ENCODE data around the gene MINDY4. TPM values are rescaled to one million over a fixed set of nuclear protein-coding genes. Genes with fewer than 3 reads are reported as not detected.

The MINDY4 gene
- total RNA-seq, 1 donor from 2014 or later: 15.6 TPM

GRCh38 chr7:30880125-30880720 is 109.0 kb downstream of the MINDY4 start:
- ATAC-seq (no peak), DNase-seq (ENCODE audit: low spot score) (no peak)
- intact Hi-C loops (cut with DNase I): no loop called here

GRCh38 chr7:30880941-30881340 is 109.7 kb downstream of the MINDY4 start:
- DNase-seq (ENCODE audit: low spot score) (no peak), ATAC-seq (no peak)
- intact Hi-C loops (cut with DNase I): no loop called here

- intact Hi-C loops (cut with DNase I): no loop called here
- ATAC-seq: no peak
- DNase-seq (ENCODE audit: low spot score): no peak
Observed at GRCh38 chr7:30881448-30881847, 110.2 kb downstream of the MINDY4 start.

GRCh38 chr7:30884881-30885280 is 113.7 kb downstream of the MINDY4 start:
- ATAC-seq (no peak), DNase-seq (ENCODE audit: low spot score) (no peak)
- intact Hi-C loops (cut with DNase I): no loop called here

GRCh38 chr7:30886608-30887011 is 115.4 kb downstream of the MINDY4 start:
- intact Hi-C loops (cut with DNase I): no loop called here
- no peak for DNase-seq (ENCODE audit: low spot score)
- ATAC-seq: peak; percentile 86

- DNase-seq (ENCODE audit: low spot score) (no peak), ATAC-seq (peak; percentile 2)
- intact Hi-C loops (cut with DNase I): no loop called here
Observed at GRCh38 chr7:30887464-30887872, 116.3 kb downstream of the MINDY4 start.

- intact Hi-C loops (cut with DNase I): no loop called here
- ATAC-seq: peak; percentile 64
Observed at GRCh38 chr7:30888747-30889146, 117.5 kb downstream of the MINDY4 start.

GRCh38 chr7:30890226-30890625 is 119.0 kb downstream of the MINDY4 start:
- intact Hi-C loops (cut with DNase I): no loop called here
- DNase-seq (ENCODE audit: low spot score) (no peak), ATAC-seq (no peak)

More at GRCh38 chr7:30888747-30889146, 117.5 kb downstream of the MINDY4 start:
- DNase-seq (ENCODE audit: low spot score): no peak

- intact Hi-C loops (cut with DNase I): no loop called here
- ATAC-seq (peak; percentile 76), DNase-seq (ENCODE audit: low spot score) (no peak)
Observed at GRCh38 chr7:30893357-30893756, 122.1 kb downstream of the MINDY4 start.

- intact Hi-C loops (cut with DNase I): no loop called here
Observed at GRCh38 chr7:30894009-30894408, 122.8 kb downstream of the MINDY4 start.

GRCh38 chr7:30894866-30895605 is 123.8 kb downstream of the MINDY4 start:
- no peak for ATAC-seq
- no peak for DNase-seq (ENCODE audit: low spot score)
- intact Hi-C loops (cut with DNase I): no loop called here

More at GRCh38 chr7:30894009-30894408, 122.8 kb downstream of the MINDY4 start:
- ATAC-seq (no peak), DNase-seq (ENCODE audit: low spot score) (no peak)

- DNase-seq (ENCODE audit: low spot score) (no peak), ATAC-seq (no peak)
- intact Hi-C loops (cut with DNase I): no loop called here
Observed at GRCh38 chr7:30896036-30896435, 124.8 kb downstream of the MINDY4 start.

- DNase-seq (ENCODE audit: low spot score) (no peak), ATAC-seq (no peak)
- intact Hi-C loops (cut with DNase I): no loop called here
Observed at GRCh38 chr7:30896783-30897637, 125.8 kb downstream of the MINDY4 start.

GRCh38 chr7:30897770-30898169 is 126.6 kb downstream of the MINDY4 start:
- DNase-seq (ENCODE audit: low spot score) (no peak), ATAC-seq (no peak)
- intact Hi-C loops (cut with DNase I): no loop called here

- intact Hi-C loops (cut with DNase I): no loop called here
- ATAC-seq: no peak
Observed at GRCh38 chr7:30898411-30898810, 127.2 kb downstream of the MINDY4 start.

GRCh38 chr7:30899066-30899465 is 127.8 kb downstream of the MINDY4 start:
- DNase-seq (ENCODE audit: low spot score) (no peak), ATAC-seq (no peak)
- intact Hi-C loops (cut with DNase I): no loop called here

More at GRCh38 chr7:30898411-30898810, 127.2 kb downstream of the MINDY4 start:
- no peak for DNase-seq (ENCODE audit: low spot score)

GRCh38 chr7:30899630-30900029 is 128.4 kb downstream of the MINDY4 start:
- ATAC-seq (no peak), DNase-seq (ENCODE audit: low spot score) (no peak)
- intact Hi-C loops (cut with DNase I): no loop called here

GRCh38 chr7:30900053-30900452 is 128.8 kb downstream of the MINDY4 start:
- DNase-seq (ENCODE audit: low spot score) (no peak), ATAC-seq (no peak)
- intact Hi-C loops (cut with DNase I): no loop called here

GRCh38 chr7:30900803-30901362 is 129.7 kb downstream of the MINDY4 start:
- intact Hi-C loops (cut with DNase I): no loop called here
- DNase-seq (ENCODE audit: low spot score) (no peak), ATAC-seq (no peak)
